ENCODE data around the gene NFKB1.

The NFKB1 gene

DNA sequence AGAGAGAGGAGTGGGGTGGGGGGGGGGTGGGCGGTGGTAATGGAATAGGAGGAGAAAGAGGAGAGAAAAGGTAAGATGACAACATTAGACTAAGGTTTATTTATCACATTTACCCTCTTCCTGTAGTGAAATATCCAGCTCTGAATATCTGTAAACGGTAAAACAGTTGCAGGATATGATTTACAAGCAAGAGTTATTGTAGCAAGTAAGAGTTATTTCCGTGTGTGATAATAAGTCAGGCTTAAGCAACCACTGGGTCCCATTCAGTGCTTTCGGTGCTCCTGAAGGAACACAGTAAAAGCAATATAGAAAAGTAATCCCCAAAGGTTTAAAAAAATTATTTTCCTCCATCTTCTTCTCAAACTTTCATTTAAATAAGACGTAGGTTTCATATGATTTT is 156.0 kb downstream of the NFKB1 start:
- no peak for DNase-seq (ENCODE audit: extremely low spot score)
- POLR2A ChIA-PET, result no interaction called here
- TF ChIP-seq FOXK2 (IDR thresholded peaks at IDR 0.05) (no peak), ARNT (IDR thresholded peaks at IDR 0.05) (no peak), LEF1 (IDR thresholded peaks at IDR 0.05; ENCODE audit: borderline replicate concordance) (no peak)
- CTCF ChIA-PET, result interaction anchor here (0.6 kb wide), 1 partner anchor 53 kb away, joined by 4 read pairs; no protein-coding TSS in a partner anchor

DNA sequence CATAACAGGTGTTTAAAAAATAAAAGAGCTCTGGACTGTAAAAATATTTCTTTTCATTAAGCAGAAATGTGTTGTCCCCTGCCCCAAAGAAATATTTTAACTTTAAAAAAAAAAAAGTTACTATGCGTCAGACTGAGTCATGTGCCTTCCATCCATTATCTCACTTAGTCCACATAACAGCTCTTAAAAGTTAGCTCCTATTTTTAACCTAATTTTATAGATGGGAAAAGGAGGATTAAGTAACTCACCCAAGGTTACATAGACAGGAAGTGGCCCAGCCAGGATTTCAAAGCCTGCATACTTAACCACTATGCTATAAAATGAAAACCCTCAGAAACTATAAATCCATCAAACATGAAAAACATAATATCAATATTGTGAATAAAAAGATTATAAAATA is 161.9 kb downstream of the NFKB1 start:
- no peak for DNase-seq (ENCODE audit: extremely low spot score)
- ChIA-PET POLR2A (no interaction called here), CTCF (no interaction called here)
- no peak for TF ChIP-seq LEF1 (IDR thresholded peaks at IDR 0.05; ENCODE audit: borderline replicate concordance)
- TF ChIP-seq ARNT (IDR thresholded peaks at IDR 0.05), result no peak
- no peak for TF ChIP-seq FOXA1 (IDR thresholded peaks at IDR 0.05)
- TF ChIP-seq, protein P1, sequence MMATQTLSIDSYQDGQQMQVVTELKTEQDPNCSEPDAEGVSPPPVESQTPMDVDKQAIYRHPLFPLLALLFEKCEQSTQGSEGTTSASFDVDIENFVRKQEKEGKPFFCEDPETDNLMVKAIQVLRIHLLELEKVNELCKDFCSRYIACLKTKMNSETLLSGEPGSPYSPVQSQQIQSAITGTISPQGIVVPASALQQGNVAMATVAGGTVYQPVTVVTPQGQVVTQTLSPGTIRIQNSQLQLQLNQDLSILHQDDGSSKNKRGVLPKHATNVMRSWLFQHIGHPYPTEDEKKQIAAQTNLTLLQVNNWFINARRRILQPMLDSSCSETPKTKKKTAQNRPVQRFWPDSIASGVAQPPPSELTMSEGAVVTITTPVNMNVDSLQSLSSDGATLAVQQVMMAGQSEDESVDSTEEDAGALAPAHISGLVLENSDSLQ (IDR thresholded peaks at IDR 0.05), result no peak
- no peak for TF ChIP-seq L3MBTL2 (conservative IDR thresholded peaks at IDR 0.05)
- TF ChIP-seq HDGF (IDR thresholded peaks at IDR 0.05; ENCODE audit: borderline replicate concordance), result no peak
- no peak for TF ChIP-seq SUZ12 (IDR thresholded peaks at IDR 0.05)
- TF ChIP-seq TARDBP (IDR thresholded peaks at IDR 0.05), result no peak
- TF ChIP-seq CTBP1 (IDR thresholded peaks at IDR 0.05; ENCODE audit: borderline replicate concordance), result no peak
- no peak for TF ChIP-seq ELF4 (IDR thresholded peaks at IDR 0.05)
- no peak for TF ChIP-seq FOXK2 (IDR thresholded peaks at IDR 0.05)
- no peak for TF ChIP-seq SP1 (IDR thresholded peaks at IDR 0.05)
- no peak for TF ChIP-seq ZNF384 (IDR thresholded peaks at IDR 0.05)
- TF ChIP-seq BHLHE40 (IDR thresholded peaks at IDR 0.05; ENCODE audit: borderline replicate concordance), result no peak
- TF ChIP-seq NFRKB (IDR thresholded peaks at IDR 0.05), result no peak
- TF ChIP-seq FOXM1 (IDR thresholded peaks at IDR 0.05; ENCODE audit: borderline replicate concordance), result no peak

DNA sequence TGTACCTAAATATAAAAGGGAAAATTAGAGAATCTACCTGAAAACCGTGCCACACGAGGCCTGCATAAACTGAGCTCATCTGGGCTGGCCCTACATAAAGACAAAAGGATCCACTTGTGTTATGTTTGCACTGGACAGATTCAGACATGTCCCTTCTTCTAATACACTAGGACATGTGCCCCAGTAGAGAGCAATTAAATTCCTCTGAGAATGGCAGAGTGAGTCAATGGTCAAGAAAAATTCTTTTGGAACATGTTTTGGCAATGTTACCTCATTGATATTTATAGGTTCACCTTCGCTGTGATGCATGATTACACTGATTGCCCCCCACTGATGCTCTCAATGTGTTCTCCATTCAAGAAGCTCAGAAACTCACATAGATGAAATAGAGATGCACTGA is 164.4 kb downstream of the NFKB1 start:
- CTCF ChIA-PET, result no interaction called here
- TF ChIP-seq CTBP1 (IDR thresholded peaks at IDR 0.05; ENCODE audit: borderline replicate concordance) (no peak), SUZ12 (IDR thresholded peaks at IDR 0.05) (no peak), L3MBTL2 (conservative IDR thresholded peaks at IDR 0.05) (no peak)
- POLR2A ChIA-PET, result no interaction called here
- DNase-seq (ENCODE audit: extremely low spot score), result no peak
